HepG2 (cell line): ENCODE results near the gene LMCD1. TPM values are rescaled to one million over a fixed set of nuclear protein-coding genes. Genes with fewer than 3 reads are reported as not detected.

ENCODE experiments used
- ETV5 ChIP-seq: IDR thresholded peaks from 2 replicates; pipeline ENCODE4 v1.6.1; 2018; ENCODE audit warnings: missing biosample characterization, missing genetic modification reagents, inconsistent platforms, borderline replicate concordance
- KDM2A ChIP-seq: sonication (generic); formaldehyde crosslinking; IDR thresholded peaks from 2 replicates; pipeline ENCODE4 v1.4.0; 2020; ENCODE audit warnings: low read depth, missing genetic modification reagents, borderline replicate concordance
- NCOR1 ChIP-seq: fragments of 200-600 bp; sonication (generic); IDR thresholded peaks from 2 replicates; pipeline ENCODE4 v1.7.0; 2017; ENCODE audit warnings: antibody characterized with exemption, low read length, borderline replicate concordance
- RORA ChIP-seq: sonication (generic); formaldehyde crosslinking; IDR thresholded peaks from 2 replicates; pipeline ENCODE4 v1.5.0; 2020; ENCODE audit warnings: mild to moderate bottlenecking, missing genetic modification reagents, moderate library complexity
- SUZ12 ChIP-seq: fragments of 150-350 bp; IDR thresholded peaks from 2 replicates; pipeline ENCODE4 v1.6.1; 2014; ENCODE audit warnings: low read depth, low read length
- ZNF17 ChIP-seq: sonication (generic); formaldehyde crosslinking; IDR thresholded peaks from 2 replicates; pipeline ENCODE4 v1.5.0; 2020; ENCODE audit warnings: mild to moderate bottlenecking, missing genetic modification reagents
- ZNF773 ChIP-seq: sonication (generic); formaldehyde crosslinking; IDR thresholded peaks from 2 replicates; pipeline ENCODE4 v1.4.0; 2020; ENCODE audit warnings: missing genetic modification reagents, borderline replicate concordance
- ZNF776 ChIP-seq: sonication (generic); formaldehyde crosslinking; IDR thresholded peaks from 2 replicates; pipeline ENCODE4 v1.4.0; 2020; ENCODE audit warnings: mild to moderate bottlenecking, missing genetic modification reagents
- ZNF777 ChIP-seq: sonication (generic); formaldehyde crosslinking; IDR thresholded peaks from 2 replicates; pipeline ENCODE4 v1.4.0; 2020; ENCODE audit warnings: missing genetic modification reagents
- polyA plus RNA-seq, 8 experiments: library from polyadenylated mRNA; depleted of rRNA in 3 of 8; stranded (reverse) in 7 of 8; unstranded in 1 of 8; fragments of >200 nt; fragmentation: Illumina TruSeq in 4 of 8; extraction: Trizol in 4 of 8; gene quantifications; 2 replicates each; pipeline versions ENCODE4 v1.2.1 to v1.2.3, GENCODE V29; 2011 to 2016; ENCODE audit warnings: low read depth in 4 of 8, missing spikeins in 1 of 8, mixed read lengths in 1 of 8; ENCODE audit not compliant: insufficient read depth in 1 of 8
- total RNA-seq, 5 experiments: library from RNA; depleted of rRNA; stranded (reverse); fragments of >200 nt; fragmentation: Illumina TruSeq; extraction: Trizol; gene quantifications; 2 replicates each; pipeline ENCODE4 v1.2.3, GENCODE V29; 2016; ENCODE audit warnings: low read depth in 1 of 5
- TF ChIP-seq, protein P1 (sequence below): sonication (generic); formaldehyde crosslinking; IDR thresholded peaks from 2 replicates; pipeline ENCODE4 v1.4.0; 2020; ENCODE audit warnings: missing genetic modification reagents; ENCODE audit errors: not compliant biosample characterization
- TF ChIP-seq, protein P2 (sequence below): sonication (generic); formaldehyde crosslinking; IDR thresholded peaks from 2 replicates; pipeline ENCODE4 v1.5.1; 2020; ENCODE audit warnings: mild to moderate bottlenecking, missing genetic modification reagents, moderate library complexity
- TF ChIP-seq, protein P3 (sequence below): sonication (generic); formaldehyde crosslinking; IDR thresholded peaks from 2 replicates; pipeline ENCODE4 v1.5.1; 2020; ENCODE audit warnings: mild to moderate bottlenecking, missing genetic modification reagents
- TF ChIP-seq, protein P4 (sequence below): sonication (generic); formaldehyde crosslinking; IDR thresholded peaks from 2 replicates; pipeline ENCODE4 v1.5.0; 2020; ENCODE audit warnings: missing genetic modification reagents

LMCD1 gene
- total and polyA plus RNA-seq, 2 of the 13 experiments (the other 11 are each of a cell fraction or from before 2014, with no cell fraction given), result 6.2 to 7.1 TPM

DNA sequence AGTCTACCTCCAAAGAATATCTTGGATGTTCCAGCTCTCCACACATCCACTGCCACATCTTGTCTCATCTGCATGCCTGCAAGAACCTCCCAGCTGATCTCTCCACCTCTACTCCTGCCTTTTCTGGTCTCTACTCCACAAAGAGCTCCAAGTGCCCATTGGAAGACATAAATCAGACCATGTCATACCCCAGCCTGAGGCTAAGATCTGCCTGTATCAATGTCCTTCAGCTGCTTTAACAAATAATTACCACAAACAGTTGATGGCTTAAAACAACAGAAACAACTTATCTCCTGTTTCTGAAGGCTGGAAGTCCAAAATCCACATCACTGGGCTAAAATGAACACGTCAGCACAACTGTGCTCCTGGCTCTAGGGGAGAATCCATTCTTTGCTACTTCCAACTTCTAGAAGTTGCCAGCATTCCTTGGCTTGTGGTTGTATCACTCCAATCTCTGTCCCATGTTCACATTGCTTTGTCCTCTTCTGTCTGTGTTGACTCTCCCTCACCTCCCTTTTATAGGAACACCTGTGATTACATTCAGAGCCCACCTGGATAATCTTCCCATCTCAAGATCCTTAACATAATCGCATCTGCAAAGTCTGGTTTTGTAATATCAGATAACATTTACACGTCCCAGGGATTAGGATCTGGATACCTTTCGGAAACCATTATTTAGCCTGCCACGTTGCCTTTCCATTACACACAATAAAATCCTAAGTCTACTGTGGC, 17.0 kb upstream of the LMCD1 start (continued):
- TF ChIP-seq, protein P1, sequence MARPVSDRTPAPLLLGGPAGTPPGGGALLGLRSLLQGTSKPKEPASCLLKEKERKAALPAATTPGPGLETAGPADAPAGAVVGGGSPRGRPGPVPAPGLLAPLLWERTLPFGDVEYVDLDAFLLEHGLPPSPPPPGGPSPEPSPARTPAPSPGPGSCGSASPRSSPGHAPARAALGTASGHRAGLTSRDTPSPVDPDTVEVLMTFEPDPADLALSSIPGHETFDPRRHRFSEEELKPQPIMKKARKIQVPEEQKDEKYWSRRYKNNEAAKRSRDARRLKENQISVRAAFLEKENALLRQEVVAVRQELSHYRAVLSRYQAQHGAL, result no peak
- TF ChIP-seq, protein P2, sequence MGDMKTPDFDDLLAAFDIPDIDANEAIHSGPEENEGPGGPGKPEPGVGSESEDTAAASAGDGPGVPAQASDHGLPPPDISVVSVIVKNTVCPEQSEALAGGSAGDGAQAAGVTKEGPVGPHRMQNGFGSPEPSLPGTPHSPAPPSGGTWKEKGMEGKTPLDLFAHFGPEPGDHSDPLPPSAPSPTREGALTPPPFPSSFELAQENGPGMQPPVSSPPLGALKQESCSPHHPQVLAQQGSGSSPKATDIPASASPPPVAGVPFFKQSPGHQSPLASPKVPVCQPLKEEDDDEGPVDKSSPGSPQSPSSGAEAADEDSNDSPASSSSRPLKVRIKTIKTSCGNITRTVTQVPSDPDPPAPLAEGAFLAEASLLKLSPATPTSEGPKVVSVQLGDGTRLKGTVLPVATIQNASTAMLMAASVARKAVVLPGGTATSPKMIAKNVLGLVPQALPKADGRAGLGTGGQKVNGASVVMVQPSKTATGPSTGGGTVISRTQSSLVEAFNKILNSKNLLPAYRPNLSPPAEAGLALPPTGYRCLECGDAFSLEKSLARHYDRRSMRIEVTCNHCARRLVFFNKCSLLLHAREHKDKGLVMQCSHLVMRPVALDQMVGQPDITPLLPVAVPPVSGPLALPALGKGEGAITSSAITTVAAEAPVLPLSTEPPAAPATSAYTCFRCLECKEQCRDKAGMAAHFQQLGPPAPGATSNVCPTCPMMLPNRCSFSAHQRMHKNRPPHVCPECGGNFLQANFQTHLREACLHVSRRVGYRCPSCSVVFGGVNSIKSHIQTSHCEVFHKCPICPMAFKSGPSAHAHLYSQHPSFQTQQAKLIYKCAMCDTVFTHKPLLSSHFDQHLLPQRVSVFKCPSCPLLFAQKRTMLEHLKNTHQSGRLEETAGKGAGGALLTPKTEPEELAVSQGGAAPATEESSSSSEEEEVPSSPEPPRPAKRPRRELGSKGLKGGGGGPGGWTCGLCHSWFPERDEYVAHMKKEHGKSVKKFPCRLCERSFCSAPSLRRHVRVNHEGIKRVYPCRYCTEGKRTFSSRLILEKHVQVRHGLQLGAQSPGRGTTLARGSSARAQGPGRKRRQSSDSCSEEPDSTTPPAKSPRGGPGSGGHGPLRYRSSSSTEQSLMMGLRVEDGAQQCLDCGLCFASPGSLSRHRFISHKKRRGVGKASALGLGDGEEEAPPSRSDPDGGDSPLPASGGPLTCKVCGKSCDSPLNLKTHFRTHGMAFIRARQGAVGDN, result no peak
- TF ChIP-seq, protein P3, sequence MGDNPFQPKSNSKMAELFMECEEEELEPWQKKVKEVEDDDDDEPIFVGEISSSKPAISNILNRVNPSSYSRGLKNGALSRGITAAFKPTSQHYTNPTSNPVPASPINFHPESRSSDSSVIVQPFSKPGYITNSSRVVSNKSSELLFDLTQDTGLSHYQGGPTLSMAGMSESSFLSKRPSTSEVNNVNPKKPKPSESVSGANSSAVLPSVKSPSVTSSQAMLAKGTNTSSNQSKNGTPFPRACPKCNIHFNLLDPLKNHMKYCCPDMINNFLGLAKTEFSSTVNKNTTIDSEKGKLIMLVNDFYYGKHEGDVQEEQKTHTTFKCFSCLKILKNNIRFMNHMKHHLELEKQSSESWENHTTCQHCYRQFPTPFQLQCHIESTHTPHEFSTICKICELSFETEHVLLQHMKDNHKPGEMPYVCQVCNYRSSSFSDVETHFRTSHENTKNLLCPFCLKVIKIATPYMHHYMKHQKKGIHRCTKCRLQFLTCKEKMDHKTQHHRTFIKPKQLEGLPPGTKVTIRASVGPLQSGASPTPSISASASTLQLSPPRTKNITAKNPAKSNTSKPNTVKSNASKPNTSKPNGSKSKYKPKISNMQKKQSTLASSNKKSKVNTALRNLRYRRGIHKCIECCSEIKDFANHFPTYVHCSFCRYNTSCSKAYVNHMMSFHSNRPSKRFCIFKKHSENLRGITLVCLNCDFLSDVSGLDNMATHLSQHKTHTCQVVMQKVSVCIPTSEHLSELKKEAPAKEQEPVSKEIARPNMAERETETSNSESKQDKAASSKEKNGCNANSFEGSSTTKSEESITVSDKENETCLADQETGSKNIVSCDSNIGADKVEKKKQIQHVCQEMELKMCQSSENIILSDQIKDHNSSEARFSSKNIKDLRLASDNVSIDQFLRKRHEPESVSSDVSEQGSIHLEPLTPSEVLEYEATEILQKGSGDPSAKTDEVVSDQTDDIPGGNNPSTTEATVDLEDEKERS (CRISPR knock-in tag), result peak; percentile 87; the same call in 1 of the 2 replicates
- TF ChIP-seq, protein P4, sequence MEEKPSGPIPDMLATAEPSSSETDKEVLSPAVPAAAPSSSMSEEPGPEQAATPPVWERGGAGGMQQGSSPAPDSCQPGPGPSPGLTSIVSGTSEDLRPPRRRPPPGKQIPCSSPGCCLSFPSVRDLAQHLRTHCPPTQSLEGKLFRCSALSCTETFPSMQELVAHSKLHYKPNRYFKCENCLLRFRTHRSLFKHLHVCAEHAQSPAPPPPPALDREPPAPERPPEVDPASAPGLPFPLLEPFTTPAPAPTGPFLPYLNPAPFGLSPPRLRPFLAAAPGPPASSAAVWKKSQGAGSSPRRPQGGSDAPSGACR (CRISPR knock-in tag), result no peak
- no peak for TF ChIP-seq ZNF776 (CRISPR knock-in tag)
- TF ChIP-seq ETV5 (CRISPR knock-in tag), result no peak
- TF ChIP-seq ZNF777 (CRISPR knock-in tag), result no peak
- no peak for TF ChIP-seq KDM2A (CRISPR knock-in tag)
- no peak for TF ChIP-seq SUZ12
- no peak for TF ChIP-seq RORA (CRISPR knock-in tag)
- no peak for TF ChIP-seq ZNF17
- no peak for TF ChIP-seq NCOR1
- no peak for TF ChIP-seq ZNF773 (CRISPR knock-in tag)
